ENCODE results near the gene PAFAH1B2. TPM values are rescaled to one million over a fixed set of nuclear protein-coding genes. Genes with fewer than 3 reads are reported as not detected.

The PAFAH1B2 gene
- total and polyA plus RNA-seq, 10 of the 15 experiments (the other 5 are each of a cell fraction or from before 2014, with no cell fraction given) = 17.6 to 64.8 (median 47.6) TPM

DNA sequence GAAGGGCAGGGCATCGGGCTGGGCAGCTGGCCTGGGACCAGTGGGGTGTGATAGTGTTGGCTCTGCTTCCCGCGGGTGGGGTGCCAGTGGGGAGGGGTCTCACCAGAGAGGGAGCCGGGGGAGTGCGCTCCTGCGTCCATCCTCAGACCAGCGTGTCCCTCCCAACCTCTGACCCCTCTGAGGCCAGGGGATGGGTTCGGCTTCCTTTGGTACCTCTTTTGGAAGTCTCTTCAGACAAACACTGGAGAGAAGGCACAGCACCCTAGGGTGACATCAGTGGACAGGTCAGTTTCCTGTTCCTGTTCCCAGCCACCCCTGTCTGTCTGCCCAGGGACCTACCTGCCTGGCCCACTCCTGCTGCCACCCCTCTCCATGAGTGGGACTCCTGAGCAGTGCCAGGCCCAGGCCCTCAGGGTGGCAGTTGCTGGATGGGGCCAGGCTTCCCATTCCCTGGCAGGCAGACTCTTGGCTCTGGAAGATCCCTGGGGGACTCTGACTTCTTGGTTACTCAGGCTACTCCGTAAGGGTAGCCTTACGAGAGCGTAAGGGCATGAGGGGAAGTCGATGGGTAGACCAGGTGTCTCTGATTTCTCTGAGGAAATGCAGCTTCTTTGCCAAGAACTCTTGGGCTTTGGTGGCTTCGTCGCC is 57.7 kb downstream of the PAFAH1B2 start:
- DNase-seq (ENCODE audit: low read depth, low spot score) = no peak
- Histone ChIP-seq H3K4me3 (no peak overlapping the region), H3K27ac (ENCODE audit: control insufficient read depth, insufficient read depth) (no peak overlapping the region), H4K20me1 (ENCODE audit: control insufficient read depth, insufficient read depth) (no peaks in the 10 kb centered on the region), H3K79me2 (ENCODE audit: control insufficient read depth, insufficient read depth, low read length) (no peaks in the 10 kb centered on the region), H3K9me3 (replicated peaks; ENCODE audit: control insufficient read depth, insufficient read depth, low read length) (no peaks in the 10 kb centered on the region), H3K9ac (ENCODE audit: control insufficient read depth, insufficient read depth, low read length) (no peak overlapping the region), H2AFZ (ENCODE audit: control insufficient read depth, low read depth, low read length) (no peak overlapping the region), H3K4me2 (ENCODE audit: control insufficient read depth, insufficient read depth) (no peak overlapping the region), H3K36me3 (ENCODE audit: control insufficient read depth in 2 of 2, insufficient read depth in 2 of 2, low read length in 1 of 2) (peaks cover 0 to 4% of the 10 kb centered on the region in 2 experiments; a peak in 3 of 4 replicates), H3K4me1 (ENCODE audit: control insufficient read depth, insufficient read depth, low read length) (no peaks in the 10 kb centered on the region), H3K27me3 (replicated peaks in 1 of 2; ENCODE audit: control insufficient read depth in 2 of 2, insufficient read depth in 2 of 2, low read length in 1 of 2) (no peaks in the 10 kb centered on the region)
- no peak for FAIRE-seq
- ATAC-seq = no peak
- in situ Hi-C loops (cut with MboI) = no loop called here
- ChIA-PET POLR2A (interaction anchor here (1.0 kb wide), 1 partner anchor 22 kb away, joined by 3 read pairs; no protein-coding TSS in a partner anchor), SMC1A (ENCODE audit: uncharacterized antibody, unreplicated experiment) (no interaction called here), CTCF (interaction anchor here (1.4 to 3.2 kb wide), 3 partner anchors 21 to 25 kb away, joined by 3 to 16 read pairs (median 9); partner anchors contain the start of gene SIDT2), RAD21 (ENCODE audit: unreplicated experiment) (interaction anchor here (1.7 kb wide), 1 partner anchor 22 kb away, joined by 8 read pairs; no protein-coding TSS in a partner anchor)
- intact Hi-C loops (cut with micrococcal nuclease; ENCODE audit: unreplicated experiment) = no loop called here
- TF ChIP-seq SMAD5 (IDR thresholded peaks at IDR 0.05; ENCODE audit: low read depth) (no peak), TCF12 (IDR thresholded peaks at IDR 0.05; ENCODE audit: low read depth, low read length) (no peak), POLR2A (IDR thresholded peaks at IDR 0.05; ENCODE audit: low read depth, low read length) (peak; percentile 38; the same call in 1 of the 2 replicates), NR2F1 (conservative IDR thresholded peaks at IDR 0.05) (no peak)
- BruUV-seq (replicated peaks) = no TSS peak
- 65% methylated on average over 13 of the region's 14 CpGs for WGBS (ENCODE audit: insufficient coverage, insufficient replicate concordance, low lambda C conversion rate, missing lambda C conversion rate)

DNA sequence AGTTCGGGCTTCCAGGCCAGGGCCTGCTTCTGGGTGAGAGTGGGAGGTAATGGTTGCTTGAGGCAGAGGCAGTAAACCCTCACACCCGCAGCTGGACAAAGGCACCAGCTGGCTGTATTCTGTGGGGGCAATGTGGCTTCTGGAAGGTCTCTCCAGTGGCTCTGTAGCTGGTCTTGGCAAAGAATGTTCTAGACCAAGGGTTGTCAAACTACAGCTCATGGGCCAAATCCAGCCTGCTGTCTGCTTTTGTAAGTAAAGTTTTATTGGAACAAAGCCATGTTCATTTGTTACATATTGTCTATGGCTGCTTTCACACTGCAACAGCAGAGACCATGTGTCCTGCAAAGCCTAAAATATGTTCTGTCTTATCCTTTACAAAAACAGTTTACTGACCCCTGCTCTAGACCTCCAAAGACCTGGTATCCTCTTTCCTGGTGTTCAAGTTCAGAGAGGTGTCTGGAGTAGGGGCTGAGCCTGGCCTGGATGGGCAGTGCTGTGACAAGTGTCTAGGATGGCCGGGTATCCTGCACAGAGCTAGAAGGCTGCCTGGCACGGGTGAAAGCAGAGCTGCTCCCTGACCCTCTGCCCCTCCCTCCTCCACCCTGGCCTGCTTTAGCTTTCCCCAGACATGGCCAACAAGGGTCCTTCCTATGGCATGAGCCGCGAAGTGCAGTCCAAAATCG is 58.4 kb downstream of the PAFAH1B2 start:
- SMC1A ChIA-PET (ENCODE audit: uncharacterized antibody, unreplicated experiment) = interaction anchor here (0.7 kb wide), 1 partner anchor 9 kb away, joined by 4 read pairs; no protein-coding TSS in a partner anchor
- whole genome bisulfite sequencing (ENCODE audit: insufficient coverage, insufficient replicate concordance, low lambda C conversion rate, missing lambda C conversion rate) = 100% methylated on average over 7 of the region's 7 CpGs
- Histone ChIP-seq H3K27me3 (replicated peaks in 1 of 2; ENCODE audit: control insufficient read depth in 2 of 2, insufficient read depth in 2 of 2, low read length in 1 of 2) (no peaks in the 10 kb centered on the region), H3K79me2 (ENCODE audit: control insufficient read depth, insufficient read depth, low read length) (no peaks in the 10 kb centered on the region), H3K36me3 (ENCODE audit: control insufficient read depth in 2 of 2, insufficient read depth in 2 of 2, low read length in 1 of 2) (peaks cover 0 to 4% of the 10 kb centered on the region in 2 experiments; a peak in 3 of 4 replicates), H4K20me1 (ENCODE audit: control insufficient read depth, insufficient read depth) (no peaks in the 10 kb centered on the region), H3K4me3 (no peak overlapping the region), H3K27ac (ENCODE audit: control insufficient read depth, insufficient read depth) (no peak overlapping the region), H3K4me1 (ENCODE audit: control insufficient read depth, insufficient read depth, low read length) (no peaks in the 10 kb centered on the region), H3K4me2 (ENCODE audit: control insufficient read depth, insufficient read depth) (no peak overlapping the region), H3K9ac (ENCODE audit: control insufficient read depth, insufficient read depth, low read length) (no peak overlapping the region), H3K9me3 (replicated peaks; ENCODE audit: control insufficient read depth, insufficient read depth, low read length) (no peaks in the 10 kb centered on the region), H2AFZ (ENCODE audit: control insufficient read depth, low read depth, low read length) (no peak overlapping the region)
- POLR2A ChIA-PET = interaction anchor here (1.0 kb wide), 1 partner anchor 23 kb away, joined by 3 read pairs; no protein-coding TSS in a partner anchor
- intact Hi-C loops (cut with micrococcal nuclease; ENCODE audit: unreplicated experiment) = no loop called here
- TF ChIP-seq, protein P1, sequence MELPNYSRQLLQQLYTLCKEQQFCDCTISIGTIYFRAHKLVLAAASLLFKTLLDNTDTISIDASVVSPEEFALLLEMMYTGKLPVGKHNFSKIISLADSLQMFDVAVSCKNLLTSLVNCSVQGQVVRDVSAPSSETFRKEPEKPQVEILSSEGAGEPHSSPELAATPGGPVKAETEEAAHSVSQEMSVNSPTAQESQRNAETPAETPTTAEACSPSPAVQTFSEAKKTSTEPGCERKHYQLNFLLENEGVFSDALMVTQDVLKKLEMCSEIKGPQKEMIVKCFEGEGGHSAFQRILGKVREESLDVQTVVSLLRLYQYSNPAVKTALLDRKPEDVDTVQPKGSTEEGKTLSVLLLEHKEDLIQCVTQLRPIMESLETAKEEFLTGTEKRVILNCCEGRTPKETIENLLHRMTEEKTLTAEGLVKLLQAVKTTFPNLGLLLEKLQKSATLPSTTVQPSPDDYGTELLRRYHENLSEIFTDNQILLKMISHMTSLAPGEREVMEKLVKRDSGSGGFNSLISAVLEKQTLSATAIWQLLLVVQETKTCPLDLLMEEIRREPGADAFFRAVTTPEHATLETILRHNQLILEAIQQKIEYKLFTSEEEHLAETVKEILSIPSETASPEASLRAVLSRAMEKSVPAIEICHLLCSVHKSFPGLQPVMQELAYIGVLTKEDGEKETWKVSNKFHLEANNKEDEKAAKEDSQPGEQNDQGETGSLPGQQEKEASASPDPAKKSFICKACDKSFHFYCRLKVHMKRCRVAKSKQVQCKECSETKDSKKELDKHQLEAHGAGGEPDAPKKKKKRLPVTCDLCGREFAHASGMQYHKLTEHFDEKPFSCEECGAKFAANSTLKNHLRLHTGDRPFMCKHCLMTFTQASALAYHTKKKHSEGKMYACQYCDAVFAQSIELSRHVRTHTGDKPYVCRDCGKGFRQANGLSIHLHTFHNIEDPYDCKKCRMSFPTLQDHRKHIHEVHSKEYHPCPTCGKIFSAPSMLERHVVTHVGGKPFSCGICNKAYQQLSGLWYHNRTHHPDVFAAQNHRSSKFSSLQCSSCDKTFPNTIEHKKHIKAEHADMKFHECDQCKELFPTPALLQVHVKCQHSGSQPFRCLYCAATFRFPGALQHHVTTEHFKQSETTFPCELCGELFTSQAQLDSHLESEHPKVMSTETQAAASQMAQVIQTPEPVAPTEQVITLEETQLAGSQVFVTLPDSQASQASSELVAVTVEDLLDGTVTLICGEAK (IDR thresholded peaks at IDR 0.05; ENCODE audit: borderline replicate concordance) = 0 out of 2 replicates have a peak, but pooled peaks have one; percentile 25
- TF ChIP-seq CREM (IDR thresholded peaks at IDR 0.05; ENCODE audit: low read depth) = no peak
- no TSS peak for BruUV-seq (replicated peaks)
- no peak for ATAC-seq
- RAD21 ChIA-PET (ENCODE audit: unreplicated experiment) = interaction anchor here (1.7 kb wide), 1 partner anchor 23 kb away, joined by 8 read pairs; no protein-coding TSS in a partner anchor
- no peak for FAIRE-seq
- in situ Hi-C loops (cut with MboI) = no loop called here
- CTCF ChIA-PET = interaction anchor here (1.4 to 3.2 kb wide), 3 partner anchors 22 to 24 kb away, joined by 3 to 16 read pairs (median 9); partner anchors contain the start of gene SIDT2
- DNase-seq (ENCODE audit: low read depth, low spot score) = no peak
